GM18520 (cell line): ENCODE measurements around the gene SLC45A1.

Experiments
- ATAC-seq: cut with Tn5 transposase; IDR thresholded peaks from one replicate; pipeline ENCODE4 v1.9.1; 2021; ENCODE audit not compliant: unreplicated experiment

Gene SLC45A1

GRCh38 chr1:8352471-8352845, 34.5 kb downstream of the SLC45A1 start:
- no peak for ATAC-seq

GRCh38 chr1:8352886-8353785, 35.2 kb downstream of the SLC45A1 start:
- ATAC-seq = no peak

GRCh38 chr1:8354038-8354437, 36.1 kb downstream of the SLC45A1 start:
- no peak for ATAC-seq

DNA sequence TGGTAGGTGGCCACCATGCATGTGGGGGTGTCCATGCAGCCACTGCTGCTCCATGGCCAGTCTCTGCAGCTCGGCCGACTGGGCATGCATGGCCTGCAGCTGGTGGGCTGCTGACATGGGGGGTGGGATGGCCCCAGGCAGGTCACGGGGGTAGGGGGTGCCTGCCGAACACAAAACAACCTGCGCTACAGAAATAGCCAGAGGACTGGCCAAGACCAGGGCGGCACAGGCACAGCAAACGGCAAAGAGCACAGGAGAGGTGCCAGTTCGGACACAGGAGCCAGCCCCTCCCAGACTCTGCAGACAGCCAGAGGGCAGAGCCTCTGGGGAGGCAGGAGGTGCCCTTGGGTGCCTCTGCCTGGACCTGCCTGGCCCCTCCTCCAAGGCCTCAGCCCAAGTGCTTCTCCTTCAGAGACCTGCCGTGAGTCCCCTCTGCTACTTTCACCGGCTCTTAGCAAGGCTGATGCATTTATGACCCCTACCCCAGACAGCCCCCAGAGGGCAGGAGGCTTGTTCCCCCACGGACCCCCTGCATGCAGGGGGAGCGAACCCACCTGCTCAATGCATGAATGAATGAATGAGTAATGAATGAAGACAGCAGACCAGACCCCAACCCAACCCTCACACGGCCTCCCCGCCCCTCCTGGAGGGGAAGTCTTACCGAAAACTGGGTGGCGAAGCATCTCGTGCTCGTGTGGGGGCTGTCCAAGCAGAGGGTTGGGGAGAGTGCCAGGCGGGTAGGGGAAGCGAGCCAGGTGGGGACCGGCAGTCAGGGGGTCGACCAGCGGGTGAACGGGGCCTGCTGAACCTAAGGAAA, 37.7 kb downstream of the SLC45A1 start:
- ATAC-seq = no peak

GRCh38 chr1:8356256-8357209, 38.6 kb downstream of the SLC45A1 start:
- no peak for ATAC-seq

- no peak for ATAC-seq
Observed at GRCh38 chr1:8357329-8358101, 39.6 kb downstream of the SLC45A1 start.

DNA sequence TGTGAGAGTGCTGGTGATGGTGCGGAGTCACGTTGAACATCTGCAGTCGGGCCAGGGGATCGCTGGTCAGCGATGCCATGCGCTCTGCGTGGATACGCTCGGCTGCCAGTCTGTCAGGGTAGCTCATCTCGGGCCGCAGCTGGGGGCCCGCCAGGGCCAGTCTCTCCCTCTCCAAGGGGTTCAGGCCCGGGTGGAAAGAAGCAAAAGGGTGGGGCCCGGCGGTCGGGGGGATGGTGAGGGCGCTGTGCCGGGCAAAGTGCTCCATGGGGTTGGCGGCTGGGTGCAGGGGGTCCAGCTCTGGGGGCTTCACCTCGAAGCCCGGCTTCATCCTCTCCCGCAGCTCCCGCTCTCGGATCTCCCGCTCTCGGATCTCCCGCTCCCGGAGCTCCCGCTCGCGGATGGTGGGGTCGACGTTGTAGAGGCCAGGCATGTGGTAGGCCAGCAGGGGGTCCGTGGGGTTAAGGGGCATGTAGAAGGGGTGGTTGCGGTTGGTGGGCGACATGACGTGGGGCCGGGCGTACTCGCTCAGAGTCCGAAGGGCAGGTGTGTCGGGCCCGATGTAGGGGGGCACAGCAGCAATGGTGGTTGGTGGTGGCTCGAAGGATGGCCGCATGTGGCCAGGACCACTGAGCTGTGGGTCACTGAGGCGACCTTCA, 40.5 kb downstream of the SLC45A1 start:
- no peak for ATAC-seq

- no peak for ATAC-seq
Observed at GRCh38 chr1:8358897-8359616, 41.1 kb downstream of the SLC45A1 start.

- ATAC-seq = no peak
Observed at GRCh38 chr1:8359617-8360481, 41.9 kb downstream of the SLC45A1 start.

- no peak for ATAC-seq
Observed at GRCh38 chr1:8360493-8361197, 42.7 kb downstream of the SLC45A1 start.

DNA sequence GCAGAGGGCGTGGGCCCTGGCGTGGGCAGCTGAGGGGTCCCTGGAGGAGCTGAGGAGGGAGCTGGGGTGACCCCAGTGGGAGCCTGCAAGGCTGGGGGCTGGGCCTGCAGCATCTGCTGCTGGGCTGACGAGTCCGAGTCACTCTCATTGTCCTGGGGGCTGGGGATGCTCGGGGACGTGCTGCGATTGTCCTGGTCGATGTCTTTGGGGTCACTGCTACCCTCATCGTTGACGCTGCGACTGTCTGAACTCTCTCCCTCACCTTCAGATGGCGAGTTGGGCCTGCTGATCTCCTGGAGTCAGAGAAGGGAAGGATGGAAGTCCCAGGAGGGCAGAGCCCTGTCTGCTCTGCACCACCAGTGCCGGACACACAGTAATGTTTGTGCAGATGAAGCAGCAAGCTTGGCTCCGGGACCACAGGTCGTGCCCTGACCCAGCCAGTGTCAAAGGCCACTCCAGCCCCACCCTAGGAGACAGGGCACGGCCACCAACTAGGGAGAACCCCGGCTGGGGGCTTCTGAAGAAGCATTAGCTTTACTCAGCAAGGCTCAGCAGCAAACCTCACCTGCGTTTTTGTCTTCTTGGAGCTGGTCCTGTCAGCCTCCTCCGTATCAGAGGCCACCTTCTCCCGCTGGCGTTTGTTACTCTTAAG, 43.4 kb downstream of the SLC45A1 start:
- no peak for ATAC-seq

GRCh38 chr1:8362701-8363101, 44.8 kb downstream of the SLC45A1 start:
- no peak for ATAC-seq

DNA sequence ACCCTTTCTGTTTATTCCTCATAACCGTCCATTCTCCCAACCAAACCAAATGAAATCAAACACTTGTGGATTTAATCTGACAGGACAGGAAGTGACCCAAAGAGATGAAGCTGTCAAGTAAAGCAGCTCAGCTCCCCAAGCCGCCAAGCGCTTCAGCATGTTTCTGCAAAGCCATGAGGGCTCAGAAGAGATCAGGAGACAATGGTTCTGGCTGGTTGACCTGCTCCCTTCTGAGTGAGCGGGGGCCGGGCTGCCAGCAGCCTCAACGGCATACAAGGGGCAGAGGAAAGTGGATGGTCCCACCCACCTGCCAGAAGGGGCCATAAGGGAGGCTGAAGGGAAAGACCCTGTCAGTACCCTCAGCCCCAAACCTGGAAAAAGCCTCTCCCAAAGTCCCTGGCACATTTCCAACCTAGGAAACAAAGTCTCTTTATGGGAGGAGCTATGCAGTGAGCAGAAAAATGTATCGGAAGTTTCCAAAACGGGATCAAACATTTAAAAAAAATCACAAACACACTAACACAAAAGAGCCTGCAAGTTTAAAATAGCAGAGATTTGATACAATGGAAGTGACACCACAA, 45.4 kb downstream of the SLC45A1 start:
- no peak for ATAC-seq

DNA sequence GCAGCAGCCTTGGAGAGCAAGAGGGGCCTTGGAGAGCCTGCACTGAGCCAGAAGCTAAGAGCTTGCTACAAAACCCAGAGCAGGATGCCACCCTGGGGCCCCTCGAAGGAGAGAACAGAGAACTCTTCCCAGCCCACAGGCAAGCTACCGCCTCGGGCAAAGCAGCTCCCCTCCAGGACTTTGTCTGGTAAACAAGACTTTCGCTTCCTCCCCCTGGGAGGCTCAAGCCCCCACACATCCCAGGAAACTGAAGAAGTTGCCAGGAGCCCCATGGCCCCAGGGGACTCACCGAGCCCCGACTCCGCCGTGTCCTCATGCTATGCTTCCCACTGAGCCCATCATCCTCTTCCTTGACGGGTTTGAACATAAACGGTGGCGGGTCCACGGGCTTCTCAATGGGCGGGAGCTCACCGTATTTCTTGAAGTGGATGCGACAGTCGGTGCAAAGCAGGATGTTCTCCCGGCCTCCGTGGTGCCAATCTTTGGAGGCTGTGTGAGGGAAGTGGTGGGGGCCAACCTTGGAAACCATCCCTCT, 45.9 kb downstream of the SLC45A1 start:
- ATAC-seq = no peak

- ATAC-seq = no peak
Observed at GRCh38 chr1:8364528-8365442, 46.9 kb downstream of the SLC45A1 start.
